Smooth muscle cell (in vitro differentiated cells): ENCODE measurements around the gene ZBTB18. TPM values are rescaled to one million over a fixed set of nuclear protein-coding genes. Genes with fewer than 3 reads are reported as not detected.

Source experiments
- DNase-seq: peaks from one replicate; lab custom pipeline; 2025; ENCODE audit not compliant: unreplicated experiment; lab: John Stamatoyannopoulos, UW
- H2AFZ ChIP-seq: fragments of 200-600 bp; sonication (generic); 2 replicates; pipeline ENCODE4 v1.6.0; 2016; ENCODE audit warnings: antibody characterized with exemption, low read depth, mild to moderate bottlenecking
- H3F3A ChIP-seq: fragments of 200-600 bp; sonication (generic); 2 replicates; pipeline ENCODE4 v1.6.0; 2017; ENCODE audit warnings: antibody characterized with exemption, low read depth
- H3K27ac ChIP-seq: fragments of 200-600 bp; sonication (generic); 2 replicates; pipeline ENCODE4 v1.5.1; 2016; ENCODE audit warnings: low read depth, mild to moderate bottlenecking
- H3K27me3 ChIP-seq: fragments of 200-600 bp; sonication (generic); 2 replicates; pipeline ENCODE4 v1.6.1; 2016; ENCODE audit warnings: low read depth, mild to moderate bottlenecking
- H3K36me3 ChIP-seq: fragments of 200-600 bp; sonication (generic); 2 replicates; pipeline ENCODE4 v1.5.1; 2016; ENCODE audit warnings: low read depth
- H3K4me1 ChIP-seq: fragments of 200-600 bp; sonication (generic); 2 replicates; pipeline ENCODE4 v1.5.1; 2016; ENCODE audit warnings: low read depth
- H3K4me2 ChIP-seq: fragments of 200-600 bp; sonication (generic); 2 replicates; pipeline ENCODE4 v1.6.0; 2016; ENCODE audit warnings: mild to moderate bottlenecking
- H3K4me3 ChIP-seq: fragments of 200-600 bp; sonication (generic); 2 replicates; pipeline ENCODE4 v1.5.1; 2016; ENCODE audit warnings: mild to moderate bottlenecking
- H3K79me2 ChIP-seq: fragments of 200-600 bp; sonication (generic); 2 replicates; pipeline ENCODE4 v1.6.0; 2016; ENCODE audit warnings: low read depth, mild to moderate bottlenecking
- H3K9ac ChIP-seq: fragments of 200-600 bp; sonication (generic); 2 replicates; pipeline ENCODE4 v1.6.0; 2016; ENCODE audit warnings: low read depth
- H3K9me3 ChIP-seq: fragments of 200-600 bp; sonication (generic); replicated peaks from 2 replicates; pipeline ENCODE4 v1.5.1; 2016; ENCODE audit warnings: low read depth
- H4K20me1 ChIP-seq: fragments of 200-600 bp; sonication (generic); 2 replicates; pipeline ENCODE4 v1.6.0; 2016; ENCODE audit warnings: low read depth
- CTCF ChIP-seq: fragments of 200-600 bp; sonication (generic); IDR thresholded peaks from 2 replicates; pipeline ENCODE4 v1.5.1; 2017; ENCODE audit warnings: borderline replicate concordance, mild to moderate bottlenecking, antibody characterized with exemption; ENCODE audit not compliant: insufficient read depth, poor library complexity, severe bottlenecking
- WGBS: methylation state at CpG from one replicate; pipeline ENCODE4 v1.1.7; 2016; ENCODE audit warnings: low lambda C conversion rate; 5-methylcytosine and 5-hydroxymethylcytosine counted together
- polyA plus RNA-seq: library from polyadenylated mRNA; unstranded; fragments of >200 nt; fragmentation: Nextera tagmentation; extraction: Ambion mirVana; gene quantifications from 2 replicates; pipeline ENCODE4 v1.2.1, GENCODE V29; 2016
- total RNA-seq: library from RNA; depleted of rRNA; stranded (reverse); fragments of >200 nt; gene quantifications from 2 replicates; pipeline ENCODE4 v1.2.3, GENCODE V29; 2014

Gene ZBTB18
- total and polyA plus RNA-seq, 2 experiments from 2014 or later, result 0.29 to 4.6 TPM

GRCh38 chr1:244027491-244028145 lies 23.5 kb upstream of the ZBTB18 start:
- H3K9ac ChIP-seq, result no peak overlapping the region
- H3K4me2 ChIP-seq, result no peak overlapping the region
- H3K27me3 ChIP-seq, result peaks cover 11% of the 10 kb centered on the region
- no peak overlapping the region for H3K27ac ChIP-seq
- no peaks in the 10 kb centered on the region for H3K36me3 ChIP-seq
- no peak for TF ChIP-seq CTCF
- H2AFZ ChIP-seq, result no peak overlapping the region
- H3K79me2 ChIP-seq, result no peaks in the 10 kb centered on the region
- H3F3A ChIP-seq, result no peaks in the 10 kb centered on the region
- no peaks in the 10 kb centered on the region for H3K4me1 ChIP-seq
- H4K20me1 ChIP-seq, result no peaks in the 10 kb centered on the region
- no peak for DNase-seq
- no peaks in the 10 kb centered on the region for H3K9me3 ChIP-seq
- WGBS, result 89% methylated on average over 17 of the region's 17 CpGs
- no peak overlapping the region for H3K4me3 ChIP-seq

GRCh38 chr1:244028701-244029100 lies 22.4 kb upstream of the ZBTB18 start:
- Histone ChIP-seq H3K36me3 (no peaks in the 10 kb centered on the region), H3K4me3 (no peak overlapping the region), H3K79me2 (no peaks in the 10 kb centered on the region), H3K9ac (no peak overlapping the region), H3F3A (no peaks in the 10 kb centered on the region), H3K9me3 (no peaks in the 10 kb centered on the region), H4K20me1 (no peaks in the 10 kb centered on the region), H3K4me1 (no peaks in the 10 kb centered on the region), H2AFZ (no peak overlapping the region), H3K4me2 (no peak overlapping the region), H3K27ac (no peak overlapping the region), H3K27me3 (peaks cover 11% of the 10 kb centered on the region)
- 93% methylated on average over 3 of the region's 3 CpGs for WGBS
- no peak for DNase-seq
- no peak for TF ChIP-seq CTCF

- DNase-seq, result no peak
- no peak overlapping the region for H3K9ac ChIP-seq
- H3K36me3 ChIP-seq, result no peaks in the 10 kb centered on the region
- H3K4me1 ChIP-seq, result no peaks in the 10 kb centered on the region
- no peaks in the 10 kb centered on the region for H3K9me3 ChIP-seq
- no peak overlapping the region for H2AFZ ChIP-seq
- no peak for TF ChIP-seq CTCF
- WGBS, result 85% methylated on average over 3 of the region's 3 CpGs
- no peaks in the 10 kb centered on the region for H3K79me2 ChIP-seq
- no peak overlapping the region for H3K4me3 ChIP-seq
- H3K4me2 ChIP-seq, result no peak overlapping the region
- H3K27me3 ChIP-seq, result peaks cover 11% of the 10 kb centered on the region
- no peaks in the 10 kb centered on the region for H3F3A ChIP-seq
- H3K27ac ChIP-seq, result no peak overlapping the region
- no peaks in the 10 kb centered on the region for H4K20me1 ChIP-seq
Measured at GRCh38 chr1:244029124-244029523, 22.0 kb upstream of the ZBTB18 start.

- Histone ChIP-seq H3K9ac (no peak overlapping the region), H3K4me3 (no peak overlapping the region), H3K4me1 (no peaks in the 10 kb centered on the region), H4K20me1 (no peaks in the 10 kb centered on the region), H3K79me2 (no peaks in the 10 kb centered on the region), H3K27me3 (no peaks in the 10 kb centered on the region), H3K36me3 (no peaks in the 10 kb centered on the region), H3K9me3 (no peaks in the 10 kb centered on the region), H2AFZ (no peak overlapping the region), H3K4me2 (no peak overlapping the region), H3F3A (no peaks in the 10 kb centered on the region), H3K27ac (no peak overlapping the region)
- 83% methylated on average over 13 of the region's 13 CpGs for WGBS
- DNase-seq, result no peak
- TF ChIP-seq CTCF, result no peak
Measured at GRCh38 chr1:244030481-244031040, 20.5 kb upstream of the ZBTB18 start.
